Stimulated activated CD8-positive, alpha-beta memory T cell treated with anti-CD3 and anti-CD28 coated beads, Interleukin-12 subunit alpha, Interleukin-12 subunit beta, amount 100 ng/mL, for 1 hour (primary cell): ENCODE results near the gene PRR23A.
"Not testable (repeated sequence)": the region's sequence is repeated elsewhere in the genome, so short reads cannot be mapped to it uniquely, and the experiment has no call there.

Experiments
- DNase-seq: peaks from one replicate; pipeline ENCODE4 v3.0.0-alpha.2; 2020; ENCODE audit warnings: low read depth

The PRR23A gene

DNA sequence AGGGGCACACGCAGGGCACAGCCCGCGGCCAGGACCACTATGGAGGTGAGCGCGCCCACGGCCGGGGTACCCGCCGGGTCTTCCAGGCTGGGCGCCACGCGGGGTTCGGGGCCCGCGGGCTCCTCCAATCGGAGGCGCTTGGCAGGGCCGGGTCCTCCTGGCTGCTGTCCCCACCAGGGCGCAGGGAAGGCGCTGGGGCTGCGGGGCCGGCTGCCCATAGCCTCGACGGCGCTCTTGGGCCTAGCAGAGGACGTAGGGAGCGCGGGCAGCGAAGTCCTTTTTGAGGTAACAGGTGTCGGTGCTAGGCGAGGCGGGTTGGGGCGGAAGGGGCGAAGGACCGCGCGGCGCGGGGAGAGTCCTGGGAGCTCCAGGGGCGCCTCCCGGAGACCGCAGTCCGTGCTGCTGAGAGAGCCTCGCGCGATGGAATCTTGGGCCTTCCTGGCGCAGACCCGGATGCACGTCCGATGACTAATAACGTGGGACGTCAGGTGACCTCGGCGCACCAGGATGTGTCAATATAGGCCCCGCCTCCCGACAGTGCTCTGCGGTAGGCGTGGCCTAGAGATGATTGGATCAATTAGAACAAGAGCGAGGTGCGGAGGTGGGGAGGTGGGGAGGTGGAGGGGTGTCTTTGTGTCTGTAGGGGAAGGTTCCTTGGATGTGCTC lies at the start of gene PRR23A:
Gene PRR23A, minus strand, starts transcription at position 218 of the 666 bp plus-strand sequence. Its CDS starts 0 bp downstream, at position 218.
- DNase-seq = no peak

- no peak for DNase-seq
These were observed 46.9 kb upstream of the PRR23A start for GRCh38 chr3:139052802-139053600.

DNA sequence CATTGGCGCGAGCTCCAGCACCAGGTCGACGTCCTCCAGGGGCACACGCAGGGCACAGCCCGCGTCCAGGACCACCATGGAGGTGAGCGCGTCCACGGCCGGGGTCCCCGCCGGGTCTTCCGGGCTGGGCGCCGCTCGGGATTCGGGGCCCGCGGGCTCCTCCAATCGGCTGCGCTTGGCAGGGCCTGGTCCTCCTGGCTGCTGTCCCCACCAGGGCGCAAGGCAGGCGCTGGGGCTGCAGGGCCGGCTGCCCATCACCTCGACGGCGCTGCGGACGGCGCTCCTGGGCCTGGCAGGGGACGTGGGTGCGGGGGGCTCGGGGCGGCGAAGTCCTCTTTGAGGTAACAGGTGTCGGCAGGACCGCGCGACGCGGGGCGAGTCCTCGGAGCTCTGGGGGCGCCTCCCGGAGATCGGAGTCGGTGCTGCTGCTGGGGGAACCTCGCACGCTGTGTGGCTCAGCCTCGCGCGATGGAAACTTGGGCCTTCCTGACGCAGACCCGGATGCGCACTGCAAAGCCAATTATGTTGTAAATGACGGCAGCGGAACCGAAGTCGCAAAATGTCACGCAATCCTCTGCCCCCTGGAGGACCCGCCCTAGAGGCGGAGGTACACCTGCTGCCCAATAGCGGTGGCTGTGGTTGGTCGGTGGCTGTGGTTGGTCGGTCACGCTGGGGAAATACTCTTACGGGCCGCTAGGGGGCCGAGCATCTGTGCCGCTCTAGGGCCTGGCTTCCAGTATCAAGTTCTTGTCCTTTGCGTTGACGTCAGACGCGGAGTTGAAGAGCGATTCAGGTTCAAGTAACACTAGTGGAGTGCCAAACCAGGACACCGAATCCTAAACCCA lies 38.5 kb upstream of the PRR23A start, which contains the start of gene PRR23C:
Gene PRR23C, minus strand, starts transcription at position 527 of the 845 bp plus-strand sequence. Its CDS starts 272 bp downstream, at position 255.
- DNase-seq = no peak

GRCh38 chr3:139043554-139044365 lies 37.7 kb upstream of the PRR23A start:
- DNase-seq = no peak

DNA sequence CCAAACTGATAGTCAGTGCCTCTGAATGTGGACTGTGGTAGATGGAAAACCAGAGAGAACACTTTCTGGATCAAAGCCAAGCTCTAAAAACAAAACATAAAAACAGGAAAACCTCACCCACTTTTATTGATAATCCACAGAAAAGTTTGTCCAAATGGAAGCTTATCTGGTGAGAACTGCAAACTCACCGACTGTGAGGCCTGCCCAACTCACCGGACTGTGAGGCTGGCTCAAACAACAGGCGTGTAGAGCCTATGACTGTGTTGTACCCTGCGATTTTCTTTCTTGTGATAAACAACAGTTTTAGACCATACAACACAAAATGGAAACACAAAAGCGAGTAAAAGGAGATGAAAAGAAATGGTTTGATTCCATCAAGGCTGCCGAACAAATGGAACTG lies 31.4 kb upstream of the PRR23A start:
- no peak for DNase-seq

DNA sequence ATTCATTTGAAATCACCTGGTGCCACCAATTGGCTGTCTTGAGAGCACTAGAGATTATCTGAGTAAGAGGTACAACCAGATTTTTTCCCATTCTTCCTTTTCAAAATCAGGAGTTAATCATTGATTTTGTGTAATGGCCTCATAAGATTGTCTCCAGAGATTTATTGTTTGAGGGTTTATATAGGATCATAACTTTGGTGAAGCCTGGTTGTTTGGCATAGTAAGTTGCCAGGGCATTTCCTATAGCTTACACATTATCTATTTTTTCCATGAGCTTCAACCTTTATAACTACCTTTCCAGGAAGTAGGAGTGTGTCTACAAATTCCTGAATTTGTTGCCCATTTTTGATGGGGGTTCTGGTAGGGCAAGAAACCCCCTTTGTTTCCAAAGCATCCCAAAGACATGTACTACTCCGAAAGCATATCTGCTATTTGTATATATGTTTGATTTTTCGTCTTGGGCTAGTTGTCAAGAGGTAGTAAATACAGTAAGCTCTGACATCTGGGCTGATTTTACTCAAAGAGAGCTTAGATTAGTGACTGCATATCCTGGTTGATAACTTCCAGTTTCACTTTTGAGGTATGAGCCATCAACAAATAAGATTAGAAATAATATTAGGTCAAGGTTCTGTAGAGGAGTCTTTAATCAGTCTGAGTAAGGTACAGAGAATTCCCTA lies 26.4 kb upstream of the PRR23A start:
- DNase-seq = no peak

DNA sequence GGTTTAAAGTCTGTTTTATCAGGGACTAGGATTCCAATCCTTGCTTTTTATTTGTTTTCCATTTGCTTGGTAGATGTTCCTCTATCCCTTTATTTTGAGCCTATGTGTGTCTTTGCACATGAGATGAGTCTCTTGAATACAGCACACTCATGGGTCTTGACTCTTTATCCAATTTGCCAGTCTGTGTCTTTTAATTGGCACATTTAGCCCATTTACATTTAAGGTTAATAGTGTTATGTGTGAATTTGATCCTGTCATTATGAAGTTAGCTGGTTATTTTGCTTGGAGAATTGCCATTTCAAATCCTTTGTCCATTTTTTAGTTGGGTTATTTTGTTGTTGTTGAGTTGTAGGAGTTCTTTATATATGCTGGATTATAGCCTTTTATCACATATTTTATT lies 24.5 kb upstream of the PRR23A start:
- DNase-seq = not testable (repeated sequence)

GRCh38 chr3:139024968-139025367 lies 18.9 kb upstream of the PRR23A start:
- DNase-seq = no peak

GRCh38 chr3:139020868-139021234 lies 14.8 kb upstream of the PRR23A start, which contains the start of gene PRR23B:
TSS of gene PRR23B (minus strand) at chr3:139020926. CDS start at chr3:139020661, 265 bp downstream.
- DNase-seq = no peak

GRCh38 chr3:139020036-139020867 lies 14.2 kb upstream of the PRR23A start:
- DNase-seq = no peak

GRCh38 chr3:139016430-139017048 lies 10.5 kb upstream of the PRR23A start:
- DNase-seq = no peak

GRCh38 chr3:139005356-139005993 lies 593 bp downstream of the PRR23A start:
- DNase-seq = no peak

- DNase-seq = no peak
These were observed 10.4 kb downstream of the PRR23A start for GRCh38 chr3:138995706-138996105.

DNA sequence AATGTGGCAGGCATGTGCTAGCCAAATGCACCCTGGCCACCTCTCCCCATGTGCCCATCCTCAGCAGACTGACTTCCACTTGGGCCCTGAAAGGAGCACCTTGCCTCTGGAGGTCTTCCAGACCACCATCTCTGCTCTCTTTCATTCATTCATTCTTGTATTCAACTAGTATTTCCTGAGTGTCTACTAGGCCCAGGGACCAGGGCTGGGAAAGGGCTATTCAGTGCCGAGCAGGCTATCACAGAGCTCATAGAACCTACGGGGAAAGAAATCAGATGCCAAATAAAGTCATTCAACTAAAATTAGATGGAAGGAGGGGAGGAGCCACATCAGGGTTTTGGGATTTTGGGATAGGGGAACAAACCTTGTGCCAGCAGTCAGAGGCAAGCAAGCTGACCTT lies 18.9 kb downstream of the PRR23A start:
- DNase-seq = no peak

DNA sequence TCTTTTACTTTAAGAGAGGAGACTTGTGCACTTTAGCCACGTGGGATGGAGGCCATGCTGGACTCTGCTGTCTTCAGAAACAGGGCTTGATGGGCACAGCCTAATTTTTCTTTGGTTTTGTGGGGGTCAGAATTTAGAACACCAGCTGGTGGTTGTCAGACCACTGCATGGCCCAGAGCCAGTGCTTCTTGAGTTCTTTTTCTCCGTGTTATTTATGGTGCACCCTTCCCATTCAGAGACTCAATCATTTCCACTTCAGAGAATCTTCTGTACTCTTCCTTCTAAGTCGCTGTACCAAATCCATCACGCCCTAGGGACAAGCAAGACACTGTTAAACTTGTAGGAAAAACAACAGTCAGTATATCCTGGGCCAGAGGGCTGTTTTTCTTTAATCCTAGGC lies 20.1 kb downstream of the PRR23A start:
- DNase-seq = no peak

DNA sequence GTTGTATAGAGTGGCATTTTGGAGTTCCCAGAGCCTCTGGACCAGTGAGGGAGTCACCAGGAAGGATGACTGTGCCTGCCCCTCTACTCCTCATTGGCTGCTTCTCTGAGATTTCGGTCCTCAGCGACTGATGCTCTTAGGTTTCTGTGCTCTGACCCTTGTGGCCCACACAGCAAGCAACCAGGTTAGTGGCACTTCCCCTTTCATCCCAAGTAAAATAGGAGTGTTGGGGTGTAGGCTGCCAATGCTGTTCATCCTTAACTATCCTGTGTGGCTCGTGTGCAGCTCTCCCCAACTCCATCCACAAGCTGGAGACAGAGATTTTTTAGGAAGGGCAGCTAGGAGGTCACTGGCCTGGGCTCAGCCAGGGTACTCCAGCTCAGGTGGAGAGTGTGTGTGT lies 21.3 kb downstream of the PRR23A start:
- DNase-seq = no peak

DNA sequence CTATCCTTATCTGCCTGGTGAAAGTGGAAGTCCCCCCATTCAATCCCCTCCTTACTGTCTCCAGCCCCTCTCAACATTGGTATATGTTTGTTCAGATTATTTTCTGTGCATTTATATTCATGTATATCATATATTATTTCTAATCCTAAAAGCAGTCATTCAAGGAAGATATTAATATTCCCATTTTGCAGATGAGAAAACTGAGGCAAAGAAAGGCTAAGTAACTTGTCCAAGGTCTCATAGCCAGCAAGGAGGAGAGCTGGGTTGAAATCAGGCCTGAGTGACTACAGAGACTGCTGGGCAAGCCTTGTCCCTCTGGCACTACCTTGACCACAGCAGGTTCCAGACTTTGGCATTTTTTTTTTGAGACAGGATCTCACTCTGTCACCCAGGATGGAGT lies 30.0 kb downstream of the PRR23A start:
- no peak for DNase-seq

DNA sequence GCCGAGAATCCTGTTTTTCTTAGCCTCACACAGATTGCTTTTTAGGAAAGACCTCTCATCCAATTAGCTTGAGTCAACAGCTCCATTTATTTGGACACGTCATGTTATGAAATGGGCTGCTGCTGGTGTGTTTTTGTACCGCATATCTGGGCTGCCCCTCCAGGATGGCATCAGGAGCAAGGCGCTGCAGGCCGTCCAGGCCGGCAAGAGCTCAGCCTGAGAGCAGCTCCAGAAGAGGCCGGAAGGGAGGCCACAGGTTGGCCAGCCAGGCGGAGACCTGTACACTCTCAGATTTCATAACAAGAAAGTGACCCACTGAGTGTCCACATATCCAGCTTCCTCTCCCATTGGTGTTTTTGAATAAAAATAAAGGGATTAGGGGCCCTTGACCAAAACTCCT lies 30.7 kb downstream of the PRR23A start:
- DNase-seq = no peak

- no peak for DNase-seq
These were observed 31.6 kb downstream of the PRR23A start for GRCh38 chr3:138974462-138974861.
